GM18868 (cell line): ENCODE results near the gene RNF4.

Experiments
- ATAC-seq: cut with Tn5 transposase; IDR thresholded peaks from one replicate; pipeline ENCODE4 v1.9.1; 2021; ENCODE audit warnings: mild to moderate bottlenecking, moderate library complexity; ENCODE audit not compliant: unreplicated experiment

Gene RNF4

DNA sequence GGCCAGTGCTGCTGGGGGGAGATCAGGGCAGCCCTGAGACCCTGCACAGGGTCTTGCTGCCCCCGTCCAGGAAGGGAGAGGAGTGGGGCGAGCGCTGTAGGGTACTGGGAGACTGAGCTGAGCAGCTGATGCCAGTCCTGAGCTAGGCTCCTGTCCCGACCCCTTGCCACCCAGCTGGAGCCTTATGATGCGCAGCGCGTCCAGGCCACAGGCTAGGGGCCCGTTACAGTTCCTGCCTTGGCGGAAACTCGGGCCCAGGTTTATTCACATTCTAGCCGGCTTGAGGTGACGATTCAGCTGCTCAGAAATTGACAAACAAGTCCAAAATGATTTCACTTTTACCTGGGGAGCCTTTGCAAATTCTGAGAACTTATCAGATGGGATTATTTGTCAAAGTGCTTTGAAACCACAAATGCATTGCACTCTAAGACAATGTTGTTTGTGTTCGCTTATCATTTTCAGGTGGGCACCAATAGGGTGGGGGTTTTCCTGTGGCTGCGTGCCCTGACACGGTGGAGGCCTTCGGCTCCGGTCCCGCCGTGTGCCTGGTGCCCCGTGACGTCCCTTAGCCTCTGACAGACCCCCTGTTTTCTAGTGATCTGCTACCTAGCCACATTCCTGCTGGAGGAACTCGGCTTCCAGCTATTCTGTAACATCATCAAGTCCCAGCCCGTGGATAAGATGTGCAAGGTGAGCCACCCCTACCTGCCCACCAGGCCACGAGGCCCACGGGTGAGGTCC lies 31.3 kb upstream of the RNF4 start:
- no peak for ATAC-seq

DNA sequence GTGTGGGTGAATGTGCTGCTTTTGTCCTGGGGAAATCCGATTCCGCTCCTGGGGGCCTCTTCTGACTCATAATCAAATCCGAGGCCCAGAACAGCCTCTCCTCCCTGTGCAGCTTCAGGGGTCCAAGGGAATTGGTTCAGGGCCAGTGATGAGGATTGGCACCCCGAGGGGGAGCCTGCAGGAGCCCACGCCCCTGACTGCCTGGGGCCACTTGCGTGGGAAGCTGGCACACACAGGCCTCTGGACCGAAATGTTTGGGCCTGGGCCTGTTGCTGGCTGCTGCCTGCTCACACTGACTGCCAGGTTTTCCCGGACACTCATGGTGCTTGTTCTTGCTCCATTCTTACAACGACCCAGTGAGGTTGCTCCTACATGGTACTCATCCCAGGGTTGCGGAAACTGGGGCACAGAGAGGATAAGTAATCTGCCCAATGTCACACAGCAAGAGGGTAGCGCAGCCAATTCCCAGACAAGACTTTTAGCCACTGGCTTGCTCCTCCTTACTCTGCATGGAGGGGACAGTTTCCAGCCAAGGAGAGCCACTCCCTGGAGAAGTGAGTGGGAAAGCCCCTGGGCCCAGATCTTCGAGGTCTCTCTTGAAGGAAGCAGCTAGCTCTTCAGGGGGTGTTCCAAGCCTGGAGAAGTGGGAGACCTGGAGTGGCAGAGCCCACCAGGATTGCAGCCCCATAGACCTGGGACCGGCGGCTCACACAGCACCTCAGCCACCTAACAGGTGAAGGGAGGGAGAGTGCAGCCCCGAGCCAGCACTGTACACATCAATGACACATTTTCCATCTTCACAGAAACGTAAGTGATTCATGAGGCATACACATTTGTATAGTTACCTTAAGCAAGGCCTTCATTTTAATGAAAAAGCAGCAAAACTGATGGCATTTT lies 29.8 kb upstream of the RNF4 start:
- ATAC-seq = no peak

- ATAC-seq = peak; percentile 92
Measured at GRCh38 chr4:2441393-2442174, 27.3 kb upstream of the RNF4 start.

- ATAC-seq = no peak
Measured at GRCh38 chr4:2442175-2442993, 26.5 kb upstream of the RNF4 start.

GRCh38 chr4:2443061-2443730 lies 25.7 kb upstream of the RNF4 start:
- no peak for ATAC-seq

DNA sequence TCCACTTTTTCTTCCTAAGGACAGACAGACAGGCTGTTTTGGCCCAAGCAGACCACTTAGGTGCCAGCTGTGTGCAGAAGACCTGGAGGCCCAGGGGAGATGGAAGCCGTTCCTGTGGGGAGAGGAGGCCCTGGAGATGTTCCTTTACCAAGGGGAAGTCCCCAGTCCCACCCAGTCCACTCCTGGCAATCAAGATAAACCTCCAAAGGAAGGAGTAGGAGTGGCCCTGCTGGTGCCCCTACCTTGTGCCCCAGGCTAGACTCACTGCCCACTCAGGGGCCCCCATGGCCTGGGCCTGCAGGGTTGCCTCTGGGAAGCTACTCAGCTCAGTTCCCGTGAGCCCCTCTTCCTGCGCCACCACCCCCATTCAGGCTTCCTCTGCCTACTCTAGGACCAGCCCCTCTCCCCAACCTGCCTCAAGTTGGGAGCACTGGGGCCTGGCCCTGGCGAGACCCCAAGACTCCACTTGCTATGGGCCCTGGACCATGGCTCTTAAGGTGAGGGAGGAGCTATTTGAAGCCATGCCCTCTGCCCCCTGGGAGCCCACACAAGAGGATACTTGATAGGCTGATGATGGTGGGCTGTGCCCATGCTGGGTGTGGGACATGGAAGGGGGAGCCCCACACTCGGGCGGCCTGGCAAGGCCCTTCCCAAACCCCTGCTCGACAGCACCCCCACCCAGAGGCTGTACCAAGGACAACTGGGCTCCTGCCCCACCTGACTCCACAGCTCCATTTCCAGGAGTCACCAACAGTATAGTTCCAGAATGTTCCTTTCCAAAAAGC lies 24.8 kb upstream of the RNF4 start:
- no peak for ATAC-seq

- ATAC-seq = no peak
Measured at GRCh38 chr4:2445130-2445529, 23.8 kb upstream of the RNF4 start.

GRCh38 chr4:2445571-2445970 lies 23.3 kb upstream of the RNF4 start:
- no peak for ATAC-seq

DNA sequence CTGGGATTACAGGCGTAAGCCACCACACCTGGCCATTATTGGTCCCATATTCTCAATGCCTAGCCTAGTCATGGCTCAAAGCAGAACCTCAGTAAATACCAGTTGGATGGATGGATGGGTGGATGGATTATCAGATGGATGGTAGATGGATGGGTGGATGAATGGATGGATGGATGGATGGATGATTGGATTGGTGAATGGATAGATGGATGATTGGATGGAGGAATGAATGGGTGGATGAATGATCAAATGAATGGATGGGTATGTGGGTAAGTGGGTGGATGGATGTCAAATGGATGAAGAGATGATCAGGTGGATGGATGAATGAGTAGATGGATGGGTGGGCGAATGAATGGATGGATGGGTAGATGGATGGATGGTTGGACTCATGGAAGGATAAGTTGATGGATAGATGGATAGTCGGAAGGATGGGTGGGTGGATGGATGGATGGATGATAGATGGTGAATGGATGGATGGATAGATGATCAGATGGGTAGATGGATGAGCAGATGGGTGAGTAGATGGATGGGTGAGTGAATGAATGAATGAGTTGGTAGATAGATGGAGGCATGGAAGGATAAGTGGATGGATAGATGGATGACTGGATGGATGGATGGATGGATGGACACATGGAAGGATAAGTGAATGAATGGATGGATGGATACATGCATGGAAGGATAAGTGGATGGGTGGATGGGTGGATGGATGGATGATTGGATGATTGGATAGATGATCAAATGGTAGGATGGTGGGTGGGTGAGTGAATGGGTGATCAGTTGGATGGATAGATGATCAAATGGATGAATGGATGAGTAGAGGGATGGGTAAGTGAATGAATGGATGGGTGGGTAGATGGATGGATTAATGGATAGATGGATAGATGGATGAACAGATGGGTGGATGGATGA lies 22.0 kb upstream of the RNF4 start:
- ATAC-seq = no peak

- ATAC-seq = no peak
Measured at GRCh38 chr4:2448589-2448988, 20.3 kb upstream of the RNF4 start.

- ATAC-seq = no peak
Measured at GRCh38 chr4:2449051-2449450, 19.9 kb upstream of the RNF4 start.

DNA sequence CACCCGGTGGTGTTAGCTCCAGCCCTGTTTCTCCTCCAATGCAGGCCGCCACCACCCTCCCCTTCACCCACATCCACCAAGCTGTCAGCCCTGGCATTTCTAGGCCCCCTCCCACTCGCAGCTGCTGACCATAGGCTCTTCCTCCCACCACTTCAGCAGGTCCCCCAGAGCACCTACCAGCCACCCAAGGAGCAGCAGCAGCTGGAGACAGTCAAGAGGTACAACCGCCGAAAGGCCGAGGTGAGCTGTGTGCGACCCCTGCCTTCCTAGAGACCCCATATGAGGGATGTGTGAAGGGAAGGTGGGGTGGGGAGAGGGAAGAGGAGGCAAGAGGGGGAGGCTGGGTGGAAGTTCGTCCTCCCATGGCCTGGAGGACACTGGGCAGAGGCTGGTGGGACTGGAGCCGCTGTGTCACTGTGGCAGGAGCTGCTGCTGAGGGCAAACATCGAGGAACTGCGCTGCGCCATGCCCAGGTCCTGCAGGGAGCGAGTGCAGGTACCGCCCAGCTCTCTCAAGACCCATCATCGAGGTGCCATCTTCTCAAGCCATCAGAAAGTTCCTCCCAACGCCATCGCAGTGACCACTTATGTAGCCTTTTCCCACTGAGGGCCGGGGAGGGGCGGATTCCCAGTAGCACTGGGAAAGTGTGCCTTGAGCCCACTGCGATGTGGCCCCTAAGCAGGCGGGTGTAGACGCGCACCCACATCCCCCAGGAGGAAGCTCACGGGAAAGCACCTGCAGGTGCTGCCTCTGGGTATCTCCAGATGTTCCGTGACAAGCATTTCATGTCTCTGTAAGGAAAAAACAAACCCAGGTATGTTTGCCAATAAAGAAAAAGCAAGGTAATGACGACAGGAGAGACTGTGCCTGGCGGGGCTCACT lies 19.2 kb upstream of the RNF4 start:
- ATAC-seq = no peak

GRCh38 chr4:2450394-2451035 lies 18.4 kb upstream of the RNF4 start:
- ATAC-seq = no peak

DNA sequence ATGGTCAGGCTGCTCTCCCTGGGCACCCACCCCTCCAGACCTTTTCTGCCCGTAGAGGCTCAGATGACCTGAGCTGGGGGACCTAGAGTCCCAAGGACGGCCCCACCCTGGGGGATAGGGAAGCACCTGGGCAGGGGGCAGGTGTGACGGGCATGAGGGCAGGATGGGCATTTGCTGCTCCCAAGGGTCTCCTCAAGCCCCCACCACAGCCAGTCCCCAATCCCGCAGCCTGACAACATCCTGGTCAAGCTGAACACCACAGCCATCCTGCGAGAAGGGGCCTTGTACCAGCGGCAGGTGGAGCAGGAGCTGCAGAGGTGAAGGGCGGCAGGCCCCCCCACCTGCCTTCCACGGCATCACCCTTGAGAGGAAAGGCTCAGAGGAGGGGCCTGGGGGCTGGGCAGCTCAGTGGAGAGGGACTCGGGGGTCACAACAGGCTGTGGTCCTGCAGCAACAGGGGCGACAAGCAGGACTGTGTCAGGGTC lies 17.8 kb upstream of the RNF4 start:
- no peak for ATAC-seq

- ATAC-seq = no peak
Measured at GRCh38 chr4:2451821-2452785, 16.8 kb upstream of the RNF4 start.
